Transverse colon (tissue), 4 donors: Measurements from ENCODE around the gene ZNF525. TPM values are rescaled to one million over a fixed set of nuclear protein-coding genes. Genes with fewer than 3 reads are reported as not detected.
"Not testable (repeated sequence)": the region's sequence is repeated elsewhere in the genome, so short reads cannot be mapped to it uniquely, and the experiment has no call there.

ENCODE experiments used
- DNase-seq: peaks from one replicate; pipeline ENCODE4 v3.0.0-alpha.2; 2019
- H3K27ac ChIP-seq, 4 donors: fragments of 200-600 bp; sonication (generic); 2 replicates each; pipeline ENCODE4 v1.5.1; 2016 to 2018; ENCODE audit warnings: inconsistent platforms in 4 of 4
- H3K27me3 ChIP-seq: fragments of 200-600 bp; sonication (generic); 2 replicates; pipeline ENCODE4 v1.5.1; 2017; ENCODE audit warnings: inconsistent platforms
- H3K36me3 ChIP-seq, 4 donors: fragments of 200-600 bp; sonication (generic); 2 replicates each; pipeline ENCODE4 v1.5.1; 2017 to 2019; ENCODE audit warnings: inconsistent platforms in 4 of 4
- H3K4me1 ChIP-seq, 4 donors: fragments of 200-600 bp; sonication (generic); 2 replicates each; pipeline ENCODE4 v1.5.1; 2017 to 2020; ENCODE audit warnings: inconsistent platforms in 4 of 4
- H3K4me3 ChIP-seq, 4 donors: fragments of 200-600 bp; sonication (generic); 1 replicate in 1 of 4; 2 replicates in 3 of 4; pipeline versions ENCODE4 v1.5.1 to v1.6.1; 2017 to 2019; ENCODE audit warnings: inconsistent platforms in 4 of 4
- H3K9me3 ChIP-seq, 2 donors: fragments of 200-600 bp; sonication (generic); 2 replicates each; pipeline ENCODE4 v1.5.1; 2017 to 2019; ENCODE audit warnings: inconsistent platforms in 2 of 2
- EP300 ChIP-seq: sonication (generic); formaldehyde crosslinking; IDR thresholded peaks from one replicate; pipeline ENCODE4 v1.6.1; 2017; ENCODE audit warnings: antibody characterized with exemption, low read depth
- POLR2A ChIP-seq: fragments of 450-650 bp; IDR thresholded peaks from one replicate; pipeline ENCODE4 v1.6.1; 2016; ENCODE audit warnings: antibody characterized with exemption, mild to moderate bottlenecking, moderate library complexity
- POLR2AphosphoS5 ChIP-seq, 3 donors: sonication (generic); formaldehyde crosslinking; IDR thresholded peaks; one replicate each; pipeline ENCODE4 v1.6.1; 2016; ENCODE audit warnings: antibody characterized with exemption in 3 of 3
- WGBS, 2 donors: methylation state at CpG; one replicate each; pipeline ENCODE4 v1.1.5; 2018; ENCODE audit warnings: low coverage in 1 of 2; 5-methylcytosine and 5-hydroxymethylcytosine counted together
- in situ Hi-C, 4 donors: fragments of 200-750 bp; cut with MboI; loops; one replicate each; pipeline versions ENCODE4 v1.15.0 to v1.15.1; 2017; ENCODE audit warnings: low sequenced_read_pairs in 3 of 4, low pct_ligation_motif_present in 1 of 4, low pct_unique_long_range_greater_than_20kb in 1 of 4
- intact Hi-C: fragments of 100-400 bp; cut with DNase I; formaldehyde crosslinking; loops from one replicate; pipeline ENCODE4 v1.15.1; 2023; ENCODE audit warnings: low total_unique reads
- total RNA-seq, 4 donors: library from RNA; depleted of rRNA; stranded (reverse); fragments of >200 nt; gene quantifications; one replicate each; pipeline ENCODE4 v1.1.0, GENCODE V29; 2016
- TF ChIP-seq, protein P1 (sequence below), 5 experiments: fragments of 200-600 bp in 3 of 5; fragments of 450-650 bp in 2 of 5; sonication (generic) in 3 of 5; IDR thresholded peaks; 1 replicate in 2 of 5; 2 replicates in 3 of 5; pipeline ENCODE4 v1.5.1; 2016 to 2017; ENCODE audit warnings: antibody characterized with exemption in 5 of 5, inconsistent platforms in 3 of 5, mild to moderate bottlenecking in 2 of 5, moderate library complexity in 1 of 5

The ZNF525 gene
- total RNA-seq, 4 donors from 2014 or later = 9.0 to 34.8 (median 19.5) TPM

DNA sequence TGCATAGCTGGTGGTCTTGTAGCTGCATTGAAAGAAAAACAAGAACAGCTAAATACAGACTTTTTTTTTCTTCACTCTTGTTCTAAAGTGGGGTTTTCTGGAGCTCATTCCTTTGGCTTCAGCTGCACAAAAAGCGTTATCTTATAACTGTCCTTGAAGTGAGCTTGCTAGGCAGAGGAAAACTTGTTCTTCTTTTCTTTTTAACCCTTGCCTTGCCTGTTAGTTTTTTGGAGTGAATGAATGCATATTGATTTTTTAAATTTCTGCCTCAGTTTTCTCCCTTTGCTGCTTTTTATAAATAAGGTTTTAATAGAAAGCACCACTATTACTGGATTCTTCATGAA lies 31.0 kb downstream of the ZNF525 start:
- Histone ChIP-seq H3K27me3 (no peaks in the 10 kb centered on the region), H3K9me3 (peaks cover 3 to 8% of the 10 kb centered on the region in 2 donors), H3K4me1 (peaks cover 4 to 25% (median 17%) of the 10 kb centered on the region in 4 donors), H3K4me3 (peak overlapping the region in 1 of 4 donors; percentile 92), H3K27ac (no peak overlapping the region), H3K36me3 (peaks cover 0 to 33% (median 12%) of the 10 kb centered on the region in 4 donors)
- DNase-seq = no peak
- in situ Hi-C loops (no loop called here), intact Hi-C loops (no loop called here)
- 0 to 17% methylated on average over 1 of the region's 1 CpG for WGBS, 2 donors
- no peak for TF ChIP-seq EP300
- TF ChIP-seq, protein P1, sequence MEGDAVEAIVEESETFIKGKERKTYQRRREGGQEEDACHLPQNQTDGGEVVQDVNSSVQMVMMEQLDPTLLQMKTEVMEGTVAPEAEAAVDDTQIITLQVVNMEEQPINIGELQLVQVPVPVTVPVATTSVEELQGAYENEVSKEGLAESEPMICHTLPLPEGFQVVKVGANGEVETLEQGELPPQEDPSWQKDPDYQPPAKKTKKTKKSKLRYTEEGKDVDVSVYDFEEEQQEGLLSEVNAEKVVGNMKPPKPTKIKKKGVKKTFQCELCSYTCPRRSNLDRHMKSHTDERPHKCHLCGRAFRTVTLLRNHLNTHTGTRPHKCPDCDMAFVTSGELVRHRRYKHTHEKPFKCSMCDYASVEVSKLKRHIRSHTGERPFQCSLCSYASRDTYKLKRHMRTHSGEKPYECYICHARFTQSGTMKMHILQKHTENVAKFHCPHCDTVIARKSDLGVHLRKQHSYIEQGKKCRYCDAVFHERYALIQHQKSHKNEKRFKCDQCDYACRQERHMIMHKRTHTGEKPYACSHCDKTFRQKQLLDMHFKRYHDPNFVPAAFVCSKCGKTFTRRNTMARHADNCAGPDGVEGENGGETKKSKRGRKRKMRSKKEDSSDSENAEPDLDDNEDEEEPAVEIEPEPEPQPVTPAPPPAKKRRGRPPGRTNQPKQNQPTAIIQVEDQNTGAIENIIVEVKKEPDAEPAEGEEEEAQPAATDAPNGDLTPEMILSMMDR (IDR thresholded peaks at IDR 0.05) = no peak
- no peak for TF ChIP-seq POLR2AphosphoS5 (IDR thresholded peaks at IDR 0.05)
- no peak for TF ChIP-seq POLR2A

DNA sequence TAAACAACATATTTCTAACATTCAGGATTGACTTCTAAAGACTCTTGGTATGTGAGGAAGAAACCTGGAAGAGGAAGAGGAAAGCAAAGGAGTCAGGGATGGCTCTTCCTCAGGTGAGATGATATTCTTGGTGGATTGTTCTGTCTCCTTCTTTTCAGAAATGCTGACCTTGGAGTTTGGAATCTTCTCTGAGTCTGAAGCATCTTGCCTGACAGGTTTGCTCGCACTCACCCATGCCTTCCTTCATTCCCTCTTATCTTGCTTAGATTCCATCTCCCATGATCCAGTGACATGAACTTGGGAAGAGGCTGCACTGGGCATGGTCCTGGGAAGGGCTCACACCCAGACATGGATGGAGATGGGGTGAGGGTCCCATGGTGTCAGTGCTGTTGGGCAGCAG lies 32.4 kb downstream of the ZNF525 start:
- in situ Hi-C loops, H3K27me3 ChIP-seq, H3K4me3 ChIP-seq, DNase-seq, H3K27ac ChIP-seq, intact Hi-C loops: not testable (repeated sequence)
- Histone ChIP-seq H3K4me1 (peaks cover 4 to 25% (median 17%) of the 10 kb centered on the region in 4 donors), H3K36me3 (peaks cover 0 to 46% (median 18%) of the 10 kb centered on the region in 4 donors), H3K9me3 (peaks cover 5 to 14% of the 10 kb centered on the region in 2 donors)
- WGBS, 2 donors = 96 to 100% methylated on average over 1 of the region's 1 CpG

DNA sequence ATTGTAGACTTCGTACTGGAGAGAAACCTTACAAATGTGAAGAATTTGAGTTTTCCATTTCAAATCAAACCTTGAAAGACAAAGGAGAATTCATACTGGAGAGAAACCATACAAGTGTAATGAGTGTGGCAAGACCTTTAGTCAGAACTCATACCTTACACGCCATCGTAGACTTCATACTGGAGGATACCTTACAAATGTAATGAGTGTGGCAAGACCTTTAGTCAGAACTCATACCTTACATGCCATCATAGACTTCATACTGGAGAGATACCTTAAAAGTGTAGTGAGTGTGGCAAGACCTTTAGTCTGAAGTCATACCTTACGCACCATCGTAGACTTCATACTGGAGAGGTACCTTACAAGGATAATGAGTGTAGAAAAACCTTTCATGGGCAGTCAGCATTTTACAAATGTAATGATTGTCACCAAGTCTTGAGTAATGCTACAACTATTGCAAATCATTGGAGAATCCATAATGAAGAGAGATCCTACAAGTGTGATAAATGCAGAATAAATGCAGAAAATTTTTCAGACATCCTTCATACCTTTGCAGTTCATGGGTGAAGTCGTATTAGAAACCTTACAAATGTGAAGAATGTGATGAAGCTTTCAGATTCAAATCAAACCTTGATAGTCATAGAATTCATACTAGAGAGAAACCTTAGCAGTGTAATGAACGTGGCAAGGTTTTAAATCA lies 44.1 kb downstream of the ZNF525 start:
- Histone ChIP-seq H3K27ac (no peak overlapping the region), H3K4me3 (no peak overlapping the region), H3K27me3 (no peaks in the 10 kb centered on the region), H3K4me1 (no peaks in the 10 kb centered on the region), H3K36me3 (peaks cover 0 to 35% (median 16%) of the 10 kb centered on the region in 4 donors), H3K9me3 (peaks cover 60 to 76% of the 10 kb centered on the region in 2 donors)
- in situ Hi-C loops = loop anchor here in 2 of 4 donors (10.0 to 25.0 kb wide), 2 partner anchors 95 to 328 kb away; no protein-coding TSS in a partner anchor
- TF ChIP-seq, protein P1 (IDR thresholded peaks at IDR 0.05) = no peak
- no peak for TF ChIP-seq EP300
- TF ChIP-seq POLR2A = no peak
- no peak for TF ChIP-seq POLR2AphosphoS5 (IDR thresholded peaks at IDR 0.05)
- WGBS, 2 donors = 79 to 82% methylated on average over 6 to 7 of the region's 7 CpGs
- no peak for DNase-seq
- intact Hi-C loops = no loop called here

DNA sequence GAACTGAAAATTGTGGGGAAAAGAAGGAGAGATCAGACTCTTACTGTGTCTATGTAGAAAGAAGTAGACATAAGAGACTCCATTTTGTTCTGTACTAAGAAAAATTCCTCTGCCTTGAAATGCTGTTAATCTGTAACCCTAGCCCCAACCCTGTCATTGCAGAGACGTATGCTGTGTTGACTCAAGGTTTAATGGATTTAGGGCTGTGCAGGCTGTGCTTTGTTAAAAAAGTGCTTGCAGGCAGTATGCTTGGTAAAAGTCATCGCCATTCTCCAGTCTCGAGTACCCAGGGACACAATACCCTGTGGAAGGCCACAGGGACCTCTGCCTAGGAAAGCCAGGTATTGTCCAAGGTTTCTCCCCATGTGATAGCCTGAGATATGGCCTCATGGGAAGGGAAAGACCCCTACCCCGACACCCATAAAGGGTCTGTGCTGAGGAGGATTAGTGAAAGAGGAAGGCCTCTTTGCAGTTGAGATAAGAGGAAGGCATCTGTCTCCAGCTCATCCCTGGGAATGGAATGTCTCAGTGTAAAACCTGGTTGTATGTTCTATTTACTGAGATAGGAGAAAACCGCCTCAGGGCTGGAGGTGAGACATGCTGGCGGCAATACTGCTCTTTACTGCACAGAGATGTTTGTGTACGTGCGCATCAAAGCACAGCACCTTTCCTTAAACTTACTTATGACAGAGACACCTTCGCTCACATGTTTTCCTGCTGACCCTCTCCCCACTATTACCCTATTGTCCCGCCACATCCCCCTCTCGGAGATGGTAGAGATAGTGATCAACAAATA lies 55.2 kb downstream of the ZNF525 start:
- DNase-seq, H3K4me3 ChIP-seq, H3K36me3 ChIP-seq, H3K27ac ChIP-seq, H3K9me3 ChIP-seq, H3K27me3 ChIP-seq, intact Hi-C loops, H3K4me1 ChIP-seq: not testable (repeated sequence)
- 67% methylated on average over 6 to 11 of the region's 11 CpGs for WGBS, 2 donors
- in situ Hi-C loops = loop anchor here in 2 of 4 donors (10.0 to 25.0 kb wide), 2 partner anchors 317 to 324 kb away; no protein-coding TSS in a partner anchor

DNA sequence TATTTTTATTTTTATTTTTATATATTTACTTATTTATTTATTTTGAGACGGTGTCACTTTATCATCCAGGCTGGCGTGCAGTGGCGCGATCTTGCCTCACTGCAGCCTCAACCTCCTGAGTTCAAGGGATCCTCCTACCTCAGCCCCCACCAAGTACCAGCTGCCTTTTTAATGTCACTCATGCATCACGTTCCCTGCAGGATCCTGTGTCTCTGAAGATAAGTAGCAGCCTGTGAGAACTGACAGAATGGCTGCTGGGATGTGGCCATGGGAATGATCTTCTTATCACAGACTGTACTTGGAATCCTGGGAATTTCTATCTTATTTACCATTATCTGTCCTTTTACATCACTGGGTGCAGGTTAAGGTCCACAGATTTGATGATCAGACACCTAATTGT lies 57.0 kb downstream of the ZNF525 start:
- intact Hi-C loops (no loop called here), in situ Hi-C loops (loop anchor here in 2 of 4 donors (10.0 to 25.0 kb wide), 2 partner anchors 315 to 322 kb away; no protein-coding TSS in a partner anchor)
- no peak overlapping the region for H3K4me3 ChIP-seq
- H3K27me3 ChIP-seq = no peaks in the 10 kb centered on the region
- H3K27ac ChIP-seq = no peak overlapping the region
- no peaks in the 10 kb centered on the region for H3K4me1 ChIP-seq
- TF ChIP-seq EP300 (no peak), POLR2A (no peak), POLR2AphosphoS5 (IDR thresholded peaks at IDR 0.05) (no peak)
- TF ChIP-seq, protein P1 (IDR thresholded peaks at IDR 0.05) = no peak
- no peaks in the 10 kb centered on the region for H3K36me3 ChIP-seq
- no peaks in the 10 kb centered on the region for H3K9me3 ChIP-seq
- no peak for DNase-seq
- WGBS, 2 donors = 88% methylated on average over 5 of the region's 5 CpGs; no CpG with 5 or more reads in 1 of the 2 donors

DNA sequence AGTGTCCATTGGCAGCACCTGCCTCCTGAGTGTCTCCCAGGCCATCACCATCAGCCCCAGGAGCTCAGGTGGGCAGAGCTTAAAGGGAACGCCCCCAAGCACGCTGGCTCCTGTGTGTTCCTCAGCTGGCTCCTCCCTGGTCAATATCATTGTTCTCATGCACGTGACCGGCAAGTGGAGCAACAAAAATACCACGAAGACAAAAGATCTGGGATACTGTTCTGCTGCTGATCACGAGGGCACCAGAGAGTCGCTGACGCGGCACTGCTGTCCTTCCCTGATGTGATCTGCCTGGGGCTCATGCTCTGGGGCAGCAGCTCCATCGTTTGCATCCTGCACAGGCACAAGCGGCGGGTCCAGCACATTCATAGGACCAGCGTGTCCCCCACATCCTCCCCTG lies 57.6 kb downstream of the ZNF525 start:
- H3K27me3 ChIP-seq, DNase-seq, H3K27ac ChIP-seq, H3K36me3 ChIP-seq, H3K4me1 ChIP-seq, H3K9me3 ChIP-seq, H3K4me3 ChIP-seq, intact Hi-C loops: not testable (repeated sequence)
- WGBS, 2 donors = 60% methylated on average over 10 of the region's 13 CpGs; no CpG with 5 or more reads in 1 of the 2 donors
- in situ Hi-C loops = loop anchor here in 2 of 4 donors (10.0 to 25.0 kb wide), 2 partner anchors 314 to 322 kb away; no protein-coding TSS in a partner anchor

DNA sequence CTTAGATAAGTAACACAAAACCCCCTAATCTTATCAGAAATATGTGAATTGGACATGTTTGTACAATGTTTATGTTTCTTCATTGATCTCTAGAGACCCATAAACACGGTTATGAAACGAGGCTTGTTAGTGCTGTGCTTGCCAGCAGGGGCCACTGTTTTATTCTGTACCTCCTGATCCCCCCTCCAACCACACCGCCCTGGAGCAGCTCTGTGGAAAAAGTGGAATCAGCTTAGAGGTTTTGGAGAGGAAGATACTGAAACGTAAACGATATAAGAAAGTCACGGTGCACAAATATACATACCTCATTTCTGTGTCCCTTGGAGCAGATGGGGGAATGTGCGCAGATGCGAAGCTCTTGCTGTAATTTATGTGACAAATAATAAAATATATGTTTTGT lies 58.2 kb downstream of the ZNF525 start:
- H3K4me3 ChIP-seq, H3K27me3 ChIP-seq, H3K27ac ChIP-seq, H3K36me3 ChIP-seq, H3K9me3 ChIP-seq, DNase-seq, H3K4me1 ChIP-seq, intact Hi-C loops: not testable (repeated sequence)
- in situ Hi-C loops = loop anchor here in 2 of 4 donors (10.0 to 25.0 kb wide), 2 partner anchors 314 to 321 kb away; no protein-coding TSS in a partner anchor
- 53 to 69% methylated on average over 5 to 8 of the region's 8 CpGs for WGBS, 2 donors
